HepG2 (cell line): ENCODE data around the gene SEPTIN10. TPM values are rescaled to one million over a fixed set of nuclear protein-coding genes. Genes with fewer than 3 reads are reported as not detected.

Source experiments
- AFF4 ChIP-seq: sonication (generic); formaldehyde crosslinking; IDR thresholded peaks from 2 replicates; pipeline ENCODE4 v1.4.0; 2020; ENCODE audit warnings: missing genetic modification reagents
- KMT2B ChIP-seq: IDR thresholded peaks from 2 replicates; pipeline ENCODE4 v1.6.1; 2016; ENCODE audit warnings: missing genetic modification reagents, missing compliant biosample characterization
- TRIM24 ChIP-seq: sonication (generic); formaldehyde crosslinking; IDR thresholded peaks from 2 replicates; pipeline ENCODE4 v1.8.0; 2022; ENCODE audit warnings: mild to moderate bottlenecking, missing genetic modification reagents
- YEATS4 ChIP-seq: sonication (generic); formaldehyde crosslinking; IDR thresholded peaks from 2 replicates; pipeline ENCODE4 v1.4.0; 2020; ENCODE audit warnings: missing genetic modification reagents, borderline replicate concordance
- ZNF275 ChIP-seq: sonication (generic); formaldehyde crosslinking; IDR thresholded peaks from 2 replicates; pipeline ENCODE4 v1.8.0; 2022; ENCODE audit warnings: missing genetic modification reagents, mild to moderate bottlenecking, inconsistent platforms, borderline replicate concordance
- ZNF318 ChIP-seq: sonication (generic); formaldehyde crosslinking; IDR thresholded peaks from 2 replicates; pipeline ENCODE4 v1.4.0; 2020; ENCODE audit warnings: mild to moderate bottlenecking, missing genetic modification reagents
- ZNF367 ChIP-seq: sonication (generic); formaldehyde crosslinking; IDR thresholded peaks from 2 replicates; pipeline ENCODE4 v1.4.0; 2020; ENCODE audit warnings: missing genetic modification reagents, borderline replicate concordance
- ZNF609 ChIP-seq: sonication (generic); formaldehyde crosslinking; IDR thresholded peaks from 2 replicates; pipeline ENCODE4 v1.4.0; 2020; ENCODE audit warnings: mild to moderate bottlenecking, missing genetic modification reagents, borderline replicate concordance
- polyA plus RNA-seq, 8 experiments: library from polyadenylated mRNA; depleted of rRNA in 3 of 8; stranded (reverse) in 7 of 8; unstranded in 1 of 8; fragments of >200 nt; fragmentation: Illumina TruSeq in 4 of 8; extraction: Trizol in 4 of 8; gene quantifications; 2 replicates each; pipeline versions ENCODE4 v1.2.1 to v1.2.3, GENCODE V29; 2011 to 2016; ENCODE audit warnings: low read depth in 4 of 8, missing spikeins in 1 of 8, mixed read lengths in 1 of 8; ENCODE audit not compliant: insufficient read depth in 1 of 8
- total RNA-seq, 5 experiments: library from RNA; depleted of rRNA; stranded (reverse); fragments of >200 nt; fragmentation: Illumina TruSeq; extraction: Trizol; gene quantifications; 2 replicates each; pipeline ENCODE4 v1.2.3, GENCODE V29; 2016; ENCODE audit warnings: low read depth in 1 of 5

The SEPTIN10 gene
- total and polyA plus RNA-seq, 2 of the 13 experiments (the other 11 are each of a cell fraction or from before 2014, with no cell fraction given), result 45.8 to 67.5 TPM

GRCh38 chr2:109558076-109558882, 55.5 kb downstream of the SEPTIN10 start (continued):
- TF ChIP-seq AFF4 (CRISPR knock-in tag) (no peak), TRIM24 (CRISPR knock-in tag) (0 out of 2 replicates have a peak, but pooled peaks have one; percentile 55), ZNF318 (CRISPR knock-in tag) (no peak), ZNF275 (no peak), YEATS4 (CRISPR knock-in tag) (no peak), ZNF367 (CRISPR knock-in tag) (no peak), KMT2B (peak; percentile 61; the same call in 1 of the 2 replicates), ZNF609 (CRISPR knock-in tag) (no peak)
